H1 (cell line): ENCODE results near the gene DPP8. TPM values are rescaled to one million over a fixed set of nuclear protein-coding genes. Genes with fewer than 3 reads are reported as not detected.

Experiments
- CTCF ChIA-PET: fragments of 300-600 bp; sonication (Branson Sonifier 250); formaldehyde crosslinking; loops from one replicate; lab custom pipeline; 2021; ENCODE audit not compliant: partially characterized antibody; lab: Charles Lee
- POLR2A ChIA-PET: fragments of 300-600 bp; sonication (Branson Sonifier 250); formaldehyde crosslinking; loops from one replicate; lab custom pipeline; 2021; ENCODE audit warnings: inconsistent platforms; ENCODE audit not compliant: partially characterized antibody; lab: Charles Lee
- DNase-seq, 2 experiments: peaks; one replicate each; pipeline versions ENCODE4 v3.0.0 to v3.0.0-alpha.2; 2010 to 2022; ENCODE audit warnings: low spot score in 2 of 2, low read depth in 1 of 2, mixed read lengths in 1 of 2
- FAIRE-seq: peaks from 2 replicates; lab custom pipeline; 2011; peaks lifted over from hg19 to GRCh38; lab: Jason Lieb, UNC
- H2AFZ ChIP-seq: 2 replicates; pipeline ENCODE4 v1.8.1; 2012; ENCODE audit warnings: low read length, inconsistent platforms
- H2AK5ac ChIP-seq: 2 replicates; pipeline ENCODE4 v1.6.1; 2013; ENCODE audit warnings: low read depth, low read length
- H2BK120ac ChIP-seq: replicated peaks from 2 replicates; pipeline ENCODE3; 2013; ENCODE audit warnings: low read depth, low read length, inconsistent platforms
- H2BK12ac ChIP-seq: 2 replicates; pipeline ENCODE4 v1.6.1; 2013; ENCODE audit warnings: low read depth, low read length
- H2BK15ac ChIP-seq: 2 replicates; pipeline ENCODE4 v1.6.1; 2013; ENCODE audit warnings: low read length
- H2BK20ac ChIP-seq: 2 replicates; pipeline ENCODE4 v1.6.1; 2013; ENCODE audit warnings: low read length
- H2BK5ac ChIP-seq: 2 replicates; pipeline ENCODE4 v1.6.1; 2013; ENCODE audit warnings: low read depth, low read length
- H3K14ac ChIP-seq: 2 replicates; pipeline ENCODE4 v1.6.1; 2013; ENCODE audit warnings: inconsistent platforms; ENCODE audit not compliant: insufficient read length
- H3K18ac ChIP-seq: 2 replicates; pipeline ENCODE4 v1.6.1; 2013; ENCODE audit warnings: low read length; ENCODE audit errors: extremely low read depth
- H3K23ac ChIP-seq: 2 replicates; pipeline ENCODE4 v1.6.1; 2013; ENCODE audit warnings: inconsistent platforms; ENCODE audit not compliant: insufficient read length
- H3K23me2 ChIP-seq: 2 replicates; pipeline ENCODE4 v1.6.1; 2013; ENCODE audit warnings: low read depth, low read length
- H3K27ac ChIP-seq: 2 replicates; pipeline ENCODE4 v1.6.1; 2011; ENCODE audit warnings: low read depth, low read length, inconsistent platforms
- H3K27me3 ChIP-seq, 4 experiments: replicated peaks in 1 of 4; 1 replicate in 1 of 4; 2 replicates in 3 of 4; pipeline versions ENCODE4 v1.6.1 to v1.8.1; 2011 to 2013; ENCODE audit warnings: low read length in 3 of 4, mild to moderate bottlenecking in 3 of 4, inconsistent platforms in 2 of 4, mixed read lengths in 2 of 4, moderate library complexity in 1 of 4; ENCODE audit not compliant: control insufficient read depth in 3 of 4, insufficient read depth in 3 of 4; ENCODE audit errors: extremely low read depth in 1 of 4
- H3K36me3 ChIP-seq, 4 experiments: 2 replicates each; pipeline versions ENCODE4 v1.6.1 to v1.8.1; 2011 to 2013; ENCODE audit warnings: mild to moderate bottlenecking in 4 of 4, low read length in 3 of 4, moderate library complexity in 2 of 4, control low read depth in 1 of 4, inconsistent platforms in 1 of 4; ENCODE audit not compliant: insufficient read depth in 4 of 4, control insufficient read depth in 2 of 4
- H3K4ac ChIP-seq: replicated peaks from 2 replicates; pipeline ENCODE3; 2013; ENCODE audit warnings: low read length, low read depth, mixed read lengths, inconsistent platforms; ENCODE audit not compliant: insufficient read length
- H3K4me1 ChIP-seq, 4 experiments: replicated peaks in 1 of 4; 1 replicate in 1 of 4; 2 replicates in 3 of 4; pipeline versions ENCODE4 v1.6.1 to v1.8.1; 2011 to 2013; ENCODE audit warnings: low read length in 3 of 4, inconsistent platforms in 2 of 4, mixed read lengths in 1 of 4; ENCODE audit not compliant: insufficient read depth in 4 of 4, control insufficient read depth in 3 of 4
- H3K4me2 ChIP-seq, 2 experiments: 2 replicates each; pipeline versions ENCODE4 v1.6.1 to v1.8.1; 2011 to 2013; ENCODE audit warnings: low read depth in 2 of 2, low read length in 2 of 2, control low read depth in 1 of 2, inconsistent platforms in 1 of 2, mild to moderate bottlenecking in 1 of 2; ENCODE audit not compliant: insufficient read depth in 1 of 2
- H3K4me3 ChIP-seq, 4 experiments: fragments of 200-600, 300-600 bp in 1 of 4; sonication (generic), shearing (Covaris generic), sonication (Bioruptor Twin) in 1 of 4; 2 replicates each; pipeline versions ENCODE4 v1.5.1 to v1.8.1; 2011 to 2016; ENCODE audit warnings: low read length in 4 of 4, low read depth in 3 of 4, control low read depth in 2 of 4, inconsistent platforms in 2 of 4, mild to moderate bottlenecking in 2 of 4, mixed read lengths in 1 of 4, moderate library complexity in 1 of 4; ENCODE audit not compliant: insufficient read depth in 2 of 4; ENCODE audit errors: extremely low read depth in 1 of 4
- H3K56ac ChIP-seq: replicated peaks from 2 replicates; pipeline ENCODE3; 2013; ENCODE audit warnings: low read depth, mild to moderate bottlenecking, mixed read lengths, low read length, inconsistent platforms; ENCODE audit not compliant: insufficient read length
- H3K79me1 ChIP-seq: 2 replicates; pipeline ENCODE4 v1.6.1; 2013; ENCODE audit warnings: low read depth, low read length, control low read depth
- H3K79me2 ChIP-seq, 2 experiments: 2 replicates each; pipeline versions ENCODE4 v1.6.1 to v1.8.1; 2012 to 2013; ENCODE audit warnings: low read length in 2 of 2, mild to moderate bottlenecking in 2 of 2, inconsistent platforms in 1 of 2; ENCODE audit not compliant: insufficient read depth in 2 of 2, control insufficient read depth in 1 of 2
- H3K9ac ChIP-seq, 4 experiments: replicated peaks in 1 of 4; 1 replicate in 1 of 4; 2 replicates in 3 of 4; pipeline versions ENCODE4 v1.6.1 to v1.8.1; 2011 to 2013; ENCODE audit warnings: low read depth in 3 of 4, low read length in 3 of 4, control low read depth in 2 of 4, mild to moderate bottlenecking in 2 of 4, moderate library complexity in 2 of 4, inconsistent platforms in 1 of 4; ENCODE audit errors: extremely low read depth in 1 of 4
- H3K9me3 ChIP-seq, 2 experiments: 2 replicates each; pipeline versions ENCODE4 v1.6.1 to v1.8.1; 2012 to 2013; ENCODE audit warnings: mild to moderate bottlenecking in 2 of 2, moderate library complexity in 2 of 2, control low read depth in 1 of 2, inconsistent platforms in 1 of 2, low read depth in 1 of 2, low read length in 1 of 2, mixed read lengths in 1 of 2; ENCODE audit not compliant: insufficient read depth in 2 of 2
- H4K20me1 ChIP-seq, 2 experiments: replicated peaks in 1 of 2; 2 replicates each; pipeline versions ENCODE3 to v1.8.1; 2011 to 2013; ENCODE audit warnings: inconsistent platforms in 2 of 2, low read length in 2 of 2, mild to moderate bottlenecking in 1 of 2; ENCODE audit not compliant: insufficient read depth in 2 of 2, control insufficient read depth in 1 of 2
- H4K5ac ChIP-seq: 2 replicates; pipeline ENCODE4 v1.6.1; 2013; ENCODE audit warnings: low read length, low read depth, mixed read lengths, inconsistent platforms; ENCODE audit not compliant: insufficient read length
- H4K8ac ChIP-seq: 2 replicates; pipeline ENCODE4 v1.8.0; 2013; ENCODE audit warnings: mild to moderate bottlenecking, moderate library complexity, low read length, inconsistent platforms; ENCODE audit not compliant: insufficient read depth; ENCODE audit errors: extremely low read depth
- H4K91ac ChIP-seq: replicated peaks from 2 replicates; pipeline ENCODE3; 2013; ENCODE audit warnings: low read length, mixed read lengths, inconsistent platforms; ENCODE audit not compliant: insufficient read length
- GABPA ChIP-seq: IDR thresholded peaks from 2 replicates; pipeline ENCODE4 v1.6.1; 2011; ENCODE audit warnings: mild to moderate bottlenecking, low read length, moderate library complexity, borderline replicate concordance; ENCODE audit not compliant: insufficient read depth
- MAFK ChIP-seq: IDR thresholded peaks from 2 replicates; pipeline ENCODE4 v1.6.1; 2012; ENCODE audit warnings: low read depth, mild to moderate bottlenecking, improper control_type of control experiment, low read length
- PHF8 ChIP-seq: fragments of 200-600 bp; sonication (generic); conservative IDR thresholded peaks from 2 replicates; pipeline ENCODE4 v1.7.1; 2012; ENCODE audit warnings: low read depth, mild to moderate bottlenecking, inconsistent platforms, low read length, moderate library complexity
- POU5F1 ChIP-seq: IDR thresholded peaks from 2 replicates; pipeline ENCODE4 v1.6.1; 2011; ENCODE audit warnings: low read depth, mild to moderate bottlenecking, low read length, moderate library complexity
- SUZ12 ChIP-seq: fragments of 200-600 bp; sonication (generic); IDR thresholded peaks from 2 replicates; pipeline ENCODE4 v1.6.1; 2012; ENCODE audit warnings: mild to moderate bottlenecking, inconsistent platforms, low read length, moderate library complexity, mixed read lengths
- WGBS, 2 experiments: shearing (Covaris generic) in 1 of 2; methylation state at CpG; one replicate each; pipeline versions ENCODE4 v1.1.6 to v1.1.7; 2013 to 2015; ENCODE audit warnings: low lambda C conversion rate in 2 of 2, mixed read lengths in 2 of 2, inconsistent platforms in 1 of 2, low coverage in 1 of 2, missing lambda C conversion rate in 1 of 2; ENCODE audit not compliant: insufficient replicate concordance in 2 of 2, insufficient coverage in 1 of 2, insufficient read length in 1 of 2; ENCODE audit errors: extremely low coverage in 1 of 2, missing lambda C conversion rate in 1 of 2; 5-methylcytosine and 5-hydroxymethylcytosine counted together
- polyA plus RNA-seq, 7 experiments: library from polyadenylated mRNA; depleted of rRNA in 3 of 7; stranded (reverse) in 5 of 7; unstranded in 2 of 7; fragments of >200 nt in 5 of 7; fragments of 200-250 nt in 2 of 7; gene quantifications; 1 replicate in 5 of 7; 2 replicates in 1 of 7; 4 replicates in 1 of 7; pipeline versions ENCODE4 v1.2.1 to v1.2.3, GENCODE V29; 2011 to 2013; ENCODE audit warnings: missing spikeins in 2 of 7, mixed read lengths in 2 of 7
- total RNA-seq: library from RNA; stranded (reverse); fragmentation: NEBNext Ultra II Directional; extraction: Animal tissue kit (Norgen Biotek cat#: 25700); gene quantifications from 2 replicates; pipeline ENCODE4 v1.2.1, GENCODE V29; 2021

DPP8 gene
- total and polyA plus RNA-seq, 2 of the 8 experiments (the other 6 are each of a cell fraction or from before 2014, with no cell fraction given): 9.9 to 26.0 TPM

- Histone ChIP-seq H2AFZ (no peak overlapping the region), H3K79me1 (no peaks in the 10 kb centered on the region), H2BK5ac (no peak overlapping the region), H3K4ac (no peak overlapping the region), H4K5ac (no peak overlapping the region), H3K79me2 (no peaks in the 10 kb centered on the region), H2BK120ac (no peak overlapping the region), H3K4me3 (peak overlapping the region; percentile 24 to 62 (median 44)), H3K18ac (no peak overlapping the region), H4K20me1 (peaks cover 0 to 5% of the 10 kb centered on the region in 2 experiments), H2BK15ac (no peak overlapping the region; the same call in 1 of the 2 replicates), H3K9ac (no peak overlapping the region), H4K8ac (no peak overlapping the region; the same call in 1 of the 2 replicates), H3K27ac (no peak overlapping the region), H3K56ac (no peak overlapping the region), H3K9me3 (no peaks in the 10 kb centered on the region), H3K36me3 (no peaks in the 10 kb centered on the region; a peak in 2 of 8 replicates), H3K27me3 (peaks cover 14 to 39% (median 35%) of the 10 kb centered on the region in 4 experiments), H3K23ac (no peak overlapping the region), H3K4me2 (peak overlapping the region; percentile 72 to 80), H2BK12ac (0 out of 2 replicates have a peak overlapping the region, but pooled peaks have one; percentile 18), H3K14ac (no peak overlapping the region)
- WGBS, 2 experiments: 19% methylated on average over 10 of the region's 10 CpGs; no CpG with 5 or more reads in 1 of the 2 experiments
- no peak for FAIRE-seq
- DNase-seq: no peak
- no peak for TF ChIP-seq MAFK
- 0 out of 2 replicates have a peak, but pooled peaks have one; percentile 8 for TF ChIP-seq GABPA
- TF ChIP-seq PHF8: no peak
- no peak for TF ChIP-seq POU5F1
- TF ChIP-seq SUZ12: peak; percentile 65
- TF ChIP-seq, all 59 proteins: peak for 2
- peaks cover 7 to 29% (median 15%) of the 10 kb centered on the region in 4 experiments for H3K4me1 ChIP-seq
- CTCF ChIA-PET: interaction anchor here (0.6 to 6.9 kb wide), 4 partner anchors 19 to 87 kb away, joined by 3 to 180 read pairs (median 78); partner anchors contain the start of gene IGDCC4
- H2BK20ac ChIP-seq: peak overlapping the region; percentile 7; the same call in 1 of the 2 replicates
- H2AK5ac ChIP-seq: no peak overlapping the region
- POLR2A ChIA-PET: interaction anchor here (0.7 to 15.2 kb wide), 6 partner anchors 8 to 92 kb away, joined by 3 to 229 read pairs (median 4); partner anchors contain the start of genes IGDCC4 and RNU5B-1
- H4K91ac ChIP-seq: no peak overlapping the region
- peaks cover 14% of the 10 kb centered on the region; the same call in 1 of the 2 replicates for H3K23me2 ChIP-seq
Measured at GRCh38 chr15:65396965-65397317, 120.5 kb downstream of the DPP8 start.
